Upper lobe of left lung (tissue), 6 donors: Measurements from ENCODE around the gene NOC4L. TPM values are rescaled to one million over a fixed set of nuclear protein-coding genes. Genes with fewer than 3 reads are reported as not detected.

Experiments used
- ATAC-seq, 2 donors: fragments of 200-7000 bp; cut with Tn5 transposase; one replicate each; pipeline ENCODE4 v1.9.1; 2022; ENCODE audit warnings: mild to moderate bottlenecking in 2 of 2, moderate library complexity in 2 of 2; ENCODE audit not compliant: low FRiP score in 2 of 2
- DNase-seq, 2 donors: peaks; one replicate each; pipeline ENCODE4 v3.0.0-alpha.2; 2019 to 2020
- H3K27ac ChIP-seq, 4 donors: fragments of 200-600 bp; sonication (generic); one replicate each; pipeline ENCODE4 v1.5.1; 2016 to 2019
- H3K27me3 ChIP-seq, 4 donors: fragments of 200-600 bp; sonication (generic); one replicate each; pipeline ENCODE4 v1.5.1; 2017 to 2019
- H3K36me3 ChIP-seq, 4 donors: fragments of 200-600 bp; sonication (generic); one replicate each; pipeline ENCODE4 v1.5.1; 2016 to 2019
- H3K4me1 ChIP-seq, 4 donors: fragments of 200-600 bp; sonication (generic); one replicate each; pipeline ENCODE4 v1.5.1; 2018 to 2019
- H3K4me3 ChIP-seq, 4 donors: fragments of 200-600 bp; sonication (generic); one replicate each; pipeline ENCODE4 v1.5.1; 2017 to 2019; ENCODE audit warnings: mild to moderate bottlenecking in 2 of 4, moderate library complexity in 1 of 4
- H3K9me3 ChIP-seq, 4 donors: fragments of 200-600 bp; sonication (generic); one replicate each; pipeline ENCODE4 v1.5.1; 2018 to 2019
- EP300 ChIP-seq, 4 donors: sonication (generic); formaldehyde crosslinking; IDR thresholded peaks; one replicate each; pipeline ENCODE4 v1.5.1; 2017; ENCODE audit warnings: antibody characterized with exemption in 4 of 4, control low read depth in 2 of 4
- POLR2A ChIP-seq, 4 donors: fragments of 450-650 bp; IDR thresholded peaks; one replicate each; pipeline ENCODE4 v1.5.1; 2016 to 2017; ENCODE audit warnings: antibody characterized with exemption in 4 of 4, mild to moderate bottlenecking in 2 of 4
- POLR2AphosphoS5 ChIP-seq, 2 donors: sonication (generic); formaldehyde crosslinking; IDR thresholded peaks; one replicate each; pipeline ENCODE4 v1.5.1; 2017; ENCODE audit warnings: antibody characterized with exemption in 2 of 2
- WGBS, 2 donors: methylation state at CpG; one replicate each; pipeline ENCODE4 v1.1.5; 2017 to 2018; 5-methylcytosine and 5-hydroxymethylcytosine counted together
- total RNA-seq, 6 donors: library from RNA; depleted of rRNA in 4 of 6; stranded (reverse); fragments of >200 nt in 4 of 6; gene quantifications; one replicate each; pipeline versions ENCODE4 v1.1.0 to v1.2.1, GENCODE V29; 2016 to 2021
- TF ChIP-seq, protein P1 (sequence below), 6 experiments: fragments of 450-650 bp in 4 of 6; fragments of 200-600 bp in 2 of 6; sonication (generic) in 2 of 6; IDR thresholded peaks; one replicate each; pipeline ENCODE4 v1.5.1; 2016 to 2019; ENCODE audit warnings: antibody characterized with exemption in 6 of 6
- donor health status: DM: no; HTN: no; CAD: no; lungs with moderate emphysema.
- donor health status: DM: no; HTN: yes; CAD: no; lungs with severe emphysema.

Gene NOC4L
- total RNA-seq, 6 donors from 2014 or later, result 7.4 to 22.4 (median 19.2) TPM

DNA sequence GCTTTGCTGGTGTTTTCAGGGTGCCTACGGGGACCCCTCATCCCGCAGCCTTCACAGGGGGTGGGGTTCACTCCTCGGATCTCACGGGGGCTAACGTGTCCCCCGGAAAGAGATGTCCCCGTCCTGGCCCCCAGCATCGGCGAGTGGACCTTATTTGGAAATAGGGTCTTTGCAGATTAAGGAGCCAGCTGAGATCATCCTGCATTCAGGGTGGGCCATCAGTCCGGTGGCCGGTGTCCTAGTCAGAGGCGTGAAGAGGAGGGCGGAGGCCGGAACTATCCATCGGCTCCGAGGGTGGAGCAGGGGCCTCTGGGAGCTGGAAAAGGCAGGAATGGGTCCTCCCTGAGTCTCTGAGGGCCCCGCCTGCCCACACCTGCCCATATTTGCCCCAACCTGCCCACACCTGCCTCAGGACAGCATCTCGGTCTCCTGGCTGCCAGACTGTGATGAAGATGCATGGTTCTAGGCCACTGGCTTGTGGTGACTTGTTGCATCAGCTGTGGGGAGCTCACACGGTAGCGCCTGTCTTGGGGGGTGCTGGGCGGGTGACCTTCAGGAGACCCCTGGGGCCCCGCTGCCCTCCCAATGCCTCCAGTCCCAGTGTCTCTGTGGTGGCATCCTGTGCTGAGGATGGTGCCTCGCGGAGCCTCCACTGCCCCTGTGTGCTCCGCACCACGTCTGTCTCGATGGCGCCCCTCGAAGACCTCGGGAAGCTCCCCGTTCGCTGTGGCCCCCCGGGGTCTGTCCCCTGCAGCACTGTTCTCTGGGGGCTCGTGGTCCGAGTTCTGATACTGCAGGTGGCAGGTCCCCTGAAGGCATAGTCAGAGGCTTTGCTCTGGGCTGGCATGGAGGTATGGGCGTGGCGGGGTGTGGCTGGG, 14.7 kb downstream of the NOC4L start:
- H3K27me3 ChIP-seq, result no peaks in the 10 kb centered on the region
- DNase-seq (peak in 1 of 2 donors; percentile 64), ATAC-seq (no peak)
- TF ChIP-seq, protein P1, sequence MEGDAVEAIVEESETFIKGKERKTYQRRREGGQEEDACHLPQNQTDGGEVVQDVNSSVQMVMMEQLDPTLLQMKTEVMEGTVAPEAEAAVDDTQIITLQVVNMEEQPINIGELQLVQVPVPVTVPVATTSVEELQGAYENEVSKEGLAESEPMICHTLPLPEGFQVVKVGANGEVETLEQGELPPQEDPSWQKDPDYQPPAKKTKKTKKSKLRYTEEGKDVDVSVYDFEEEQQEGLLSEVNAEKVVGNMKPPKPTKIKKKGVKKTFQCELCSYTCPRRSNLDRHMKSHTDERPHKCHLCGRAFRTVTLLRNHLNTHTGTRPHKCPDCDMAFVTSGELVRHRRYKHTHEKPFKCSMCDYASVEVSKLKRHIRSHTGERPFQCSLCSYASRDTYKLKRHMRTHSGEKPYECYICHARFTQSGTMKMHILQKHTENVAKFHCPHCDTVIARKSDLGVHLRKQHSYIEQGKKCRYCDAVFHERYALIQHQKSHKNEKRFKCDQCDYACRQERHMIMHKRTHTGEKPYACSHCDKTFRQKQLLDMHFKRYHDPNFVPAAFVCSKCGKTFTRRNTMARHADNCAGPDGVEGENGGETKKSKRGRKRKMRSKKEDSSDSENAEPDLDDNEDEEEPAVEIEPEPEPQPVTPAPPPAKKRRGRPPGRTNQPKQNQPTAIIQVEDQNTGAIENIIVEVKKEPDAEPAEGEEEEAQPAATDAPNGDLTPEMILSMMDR (IDR thresholded peaks at IDR 0.05), result no peak
- no peak for TF ChIP-seq EP300 (IDR thresholded peaks at IDR 0.05)
- no peak for TF ChIP-seq POLR2A (IDR thresholded peaks at IDR 0.05)
- TF ChIP-seq POLR2AphosphoS5 (IDR thresholded peaks at IDR 0.05), result no peak
- 91 to 92% methylated on average over 12 to 37 of the region's 37 CpGs for WGBS, 2 donors
- no peaks in the 10 kb centered on the region for H3K9me3 ChIP-seq
- no peak overlapping the region for H3K27ac ChIP-seq
- H3K4me3 ChIP-seq, result no peak overlapping the region
- peaks cover 10 to 25% (median 18%) of the 10 kb centered on the region in 4 donors for H3K4me1 ChIP-seq
- peaks cover 0 to 18% (median 0%) of the 10 kb centered on the region in 4 donors for H3K36me3 ChIP-seq

DNA sequence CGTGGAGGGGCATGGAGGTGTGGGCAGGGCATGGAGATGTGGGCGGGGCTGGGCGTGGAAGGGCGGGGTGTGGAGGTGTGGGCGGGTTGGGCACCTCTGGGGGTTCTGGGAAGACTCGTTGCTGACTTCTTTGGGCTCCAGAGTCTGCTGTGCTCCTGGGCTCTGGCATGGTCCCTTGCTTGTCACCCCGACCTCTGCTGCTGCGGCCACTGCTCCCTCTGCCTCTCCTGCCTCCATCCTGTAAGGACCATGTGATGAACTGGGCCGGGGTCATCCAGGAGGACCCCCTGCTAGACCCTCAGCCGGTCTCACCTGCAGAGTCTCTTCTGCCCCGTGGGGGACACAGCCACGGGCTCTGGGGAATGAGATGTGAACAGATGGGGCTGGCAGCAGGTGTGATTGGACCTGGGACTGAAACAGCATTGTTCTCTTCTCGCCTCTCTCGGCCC, 15.3 kb downstream of the NOC4L start:
- Histone ChIP-seq H3K27ac (no peak overlapping the region), H3K27me3 (no peaks in the 10 kb centered on the region), H3K9me3 (no peaks in the 10 kb centered on the region), H3K4me1 (peaks cover 10 to 19% (median 14%) of the 10 kb centered on the region in 4 donors), H3K4me3 (no peak overlapping the region), H3K36me3 (peaks cover 0 to 18% (median 0%) of the 10 kb centered on the region in 4 donors)
- ATAC-seq (no peak), DNase-seq (no peak)
- WGBS, 2 donors, result 84 to 90% methylated on average over 8 to 13 of the region's 14 CpGs
- TF ChIP-seq, protein P1 (IDR thresholded peaks at IDR 0.05), result no peak
- TF ChIP-seq POLR2AphosphoS5 (IDR thresholded peaks at IDR 0.05) (no peak), EP300 (IDR thresholded peaks at IDR 0.05) (no peak), POLR2A (IDR thresholded peaks at IDR 0.05) (no peak)

DNA sequence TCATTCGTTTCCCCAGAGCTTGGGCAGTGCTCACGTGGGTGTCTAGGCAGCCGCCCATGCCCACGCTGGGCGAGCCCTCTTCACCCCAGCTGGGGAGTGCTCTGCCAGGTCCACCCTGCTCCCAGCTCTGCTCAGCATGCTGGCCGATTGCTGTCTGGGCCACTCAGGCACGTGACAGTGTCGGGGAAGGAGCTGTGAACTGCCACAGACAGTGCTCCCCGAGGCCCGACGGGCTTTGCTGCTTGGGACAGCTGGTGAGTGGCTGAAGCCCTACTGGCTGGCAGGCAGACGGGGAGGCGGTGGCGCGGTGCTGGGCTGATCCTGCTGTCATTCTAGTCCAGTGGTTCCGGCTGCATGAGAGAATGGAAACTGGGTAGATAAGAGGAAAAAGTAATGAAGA, 15.8 kb downstream of the NOC4L start:
- ATAC-seq (no peak), DNase-seq (peak in 1 of 2 donors; percentile 78)
- TF ChIP-seq, protein P1 (IDR thresholded peaks at IDR 0.05), result no peak
- TF ChIP-seq POLR2A (IDR thresholded peaks at IDR 0.05) (no peak), POLR2AphosphoS5 (IDR thresholded peaks at IDR 0.05) (no peak), EP300 (IDR thresholded peaks at IDR 0.05) (no peak)
- H3K27me3 ChIP-seq, result no peaks in the 10 kb centered on the region
- 78 to 80% methylated on average over 16 of the region's 16 CpGs for WGBS, 2 donors
- no peaks in the 10 kb centered on the region for H3K9me3 ChIP-seq
- no peak overlapping the region for H3K27ac ChIP-seq
- no peak overlapping the region for H3K4me3 ChIP-seq
- peaks cover 0 to 18% (median 0%) of the 10 kb centered on the region in 4 donors for H3K36me3 ChIP-seq
- peaks cover 10 to 17% (median 14%) of the 10 kb centered on the region in 4 donors for H3K4me1 ChIP-seq

DNA sequence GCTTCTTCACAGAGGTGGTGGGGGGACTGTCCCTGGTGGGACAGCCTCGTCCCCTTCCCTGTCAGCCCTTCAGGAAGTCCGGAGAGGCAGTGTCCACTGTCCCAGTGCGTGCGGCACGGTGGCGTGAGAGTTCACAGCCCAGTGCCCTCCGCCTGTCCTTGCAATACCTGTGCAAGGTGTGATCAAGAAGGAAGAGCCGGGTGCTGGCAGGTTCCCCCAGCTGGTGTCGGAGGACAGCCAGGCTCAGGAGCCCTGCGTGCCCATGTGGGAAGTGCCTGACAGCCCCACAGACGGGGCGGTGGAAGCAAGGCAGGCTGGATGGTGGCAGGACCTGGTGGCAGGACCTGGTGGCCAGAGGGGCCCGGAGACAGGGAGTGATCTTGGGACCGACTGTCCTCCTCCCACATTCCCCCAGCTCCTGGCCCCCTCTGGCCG, 16.4 kb downstream of the NOC4L start:
- Histone ChIP-seq H3K4me3 (no peak overlapping the region), H3K4me1 (peaks cover 10 to 17% (median 14%) of the 10 kb centered on the region in 4 donors), H3K36me3 (peaks cover 0 to 18% (median 0%) of the 10 kb centered on the region in 4 donors), H3K9me3 (no peaks in the 10 kb centered on the region), H3K27me3 (no peaks in the 10 kb centered on the region), H3K27ac (no peak overlapping the region)
- WGBS, 2 donors, result 72 to 83% methylated on average over 10 to 12 of the region's 15 CpGs
- DNase-seq (no peak), ATAC-seq (no peak)
- TF ChIP-seq EP300 (IDR thresholded peaks at IDR 0.05) (no peak), POLR2A (IDR thresholded peaks at IDR 0.05) (no peak), POLR2AphosphoS5 (IDR thresholded peaks at IDR 0.05) (no peak)

DNA sequence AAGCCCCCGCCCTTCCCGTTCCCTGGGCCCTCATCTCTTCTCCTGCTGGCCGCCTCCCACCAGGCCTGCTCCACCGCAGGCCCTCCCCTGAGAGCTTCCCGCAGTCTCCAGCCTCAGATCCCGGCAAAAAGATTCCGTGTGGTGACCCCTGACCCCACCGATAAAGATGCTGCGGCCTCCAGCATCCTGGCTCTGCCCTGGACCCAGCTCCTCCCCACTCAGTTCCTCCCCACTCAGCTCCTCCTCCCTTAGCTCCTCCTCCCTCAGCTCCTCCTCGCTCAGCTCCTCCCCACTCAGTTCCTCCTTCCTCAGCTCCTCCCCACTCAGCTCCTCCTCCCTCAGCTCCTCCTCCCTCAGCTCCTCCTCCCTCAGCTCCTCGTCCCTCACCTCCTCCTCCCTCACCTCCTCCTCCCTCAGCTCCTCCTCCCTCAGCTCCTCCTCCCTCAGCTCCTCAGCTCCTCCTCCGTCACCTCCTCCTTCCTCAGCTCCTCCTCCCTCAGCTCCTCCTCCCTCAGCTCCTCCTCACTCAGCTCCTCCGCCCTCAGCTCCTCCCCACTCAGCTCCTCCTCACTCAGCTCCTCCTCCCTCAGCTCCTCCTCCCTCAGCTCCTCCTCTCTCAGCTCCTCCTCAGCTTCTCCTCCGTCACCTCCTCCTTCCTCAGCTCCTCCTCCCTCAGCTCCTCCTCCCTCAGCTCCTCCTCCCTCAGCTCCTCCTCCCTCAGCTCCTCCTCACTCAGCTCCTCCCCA, 17.0 kb downstream of the NOC4L start:
- Histone ChIP-seq H3K4me1 (peaks cover 10 to 17% (median 14%) of the 10 kb centered on the region in 4 donors), H3K27ac (no peak overlapping the region), H3K4me3 (no peak overlapping the region), H3K9me3 (no peaks in the 10 kb centered on the region), H3K27me3 (no peaks in the 10 kb centered on the region), H3K36me3 (peaks cover 0 to 18% (median 0%) of the 10 kb centered on the region in 4 donors)
- no peak for TF ChIP-seq EP300 (IDR thresholded peaks at IDR 0.05)
- no peak for TF ChIP-seq POLR2A (IDR thresholded peaks at IDR 0.05)
- TF ChIP-seq POLR2AphosphoS5 (IDR thresholded peaks at IDR 0.05), result no peak
- TF ChIP-seq, protein P1 (IDR thresholded peaks at IDR 0.05), result no peak
- DNase-seq (no peak), ATAC-seq (no peak)
- 42 to 64% methylated on average over 9 to 14 of the region's 14 CpGs for WGBS, 2 donors
